ENCODE results near the gene SERPING1.

DNA sequence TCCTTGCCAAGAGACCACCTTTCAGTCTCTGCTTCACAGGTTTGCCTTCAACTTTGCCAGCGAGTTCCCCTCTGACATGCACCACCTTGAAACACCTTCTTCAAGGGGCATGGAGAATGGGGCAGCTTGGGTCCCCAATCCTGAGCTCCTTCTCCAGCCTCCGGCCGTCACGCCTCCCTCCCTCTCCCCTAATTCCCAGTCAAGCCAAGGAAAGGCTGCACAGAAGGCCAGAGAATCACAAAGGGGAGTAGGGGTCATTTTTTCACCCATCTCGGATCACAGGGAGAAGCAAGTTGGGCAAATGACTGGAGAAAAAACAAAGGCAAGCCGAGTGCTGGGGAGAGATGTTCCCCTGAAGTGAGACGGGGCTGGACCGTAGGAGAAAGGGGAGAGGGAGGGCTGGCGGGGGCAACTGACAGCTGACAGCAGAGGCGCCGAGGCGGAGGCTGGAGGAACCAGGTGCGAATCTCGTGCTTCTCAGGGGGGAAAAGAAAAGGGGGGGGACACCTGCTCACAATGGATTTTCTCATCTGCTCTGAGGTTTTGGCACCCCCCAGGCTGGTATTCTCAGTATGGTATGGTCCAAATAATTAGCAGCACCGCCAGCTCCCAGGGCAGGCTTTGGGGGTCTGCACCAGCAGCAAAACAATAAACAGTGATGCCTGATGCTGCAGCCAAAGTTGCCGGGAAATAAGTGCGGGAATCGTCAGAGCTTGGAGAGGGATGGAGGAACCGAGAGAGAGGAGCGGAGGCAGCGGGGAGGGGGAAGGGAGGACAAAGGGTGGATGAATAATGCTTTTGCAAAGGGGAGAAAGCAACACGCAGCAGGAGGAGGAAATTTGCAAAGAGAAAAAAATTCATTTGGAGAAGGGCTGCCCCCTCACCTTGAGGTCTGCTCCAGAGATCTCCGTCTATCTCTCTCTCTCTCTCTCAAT is 51.6 kb downstream of the SERPING1 start:
- no peak for TF ChIP-seq CTCF (IDR thresholded peaks at IDR 0.05)
- no peak for TF ChIP-seq EP300 (IDR thresholded peaks at IDR 0.05; ENCODE audit: low read depth)
- no peak for TF ChIP-seq POLR2AphosphoS5 (IDR thresholded peaks at IDR 0.05)
